GM12878 (cell line): Measurements from ENCODE around the gene ZFP3. TPM values are rescaled to one million over a fixed set of nuclear protein-coding genes. Genes with fewer than 3 reads are reported as not detected.

Source experiments
- ATAC-seq: fragments of 200-7000 bp; cut with Tn5 transposase; 3 replicates; pipeline ENCODE4 v1.9.1; 2020; ENCODE audit warnings: mild to moderate bottlenecking, moderate library complexity
- BruUV-seq: library from RNA; stranded (reverse); fragments of 400-500 nt; replicated peaks from 2 replicates; lab custom pipeline; 2021; lab: Mats Ljungman, UMichigan
- CTCF ChIA-PET: fragments of 300-600 bp; sonication (Branson Sonifier 250); formaldehyde crosslinking; extraction: SDS; loops from one replicate; lab custom pipeline; 2021; ENCODE audit warnings: inconsistent platforms; lab: Yijun Ruan, JAX
- POLR2A ChIA-PET: fragments of 350-600 bp; formaldehyde crosslinking; extraction: SDS; loops from one replicate; lab custom pipeline; 2021; ENCODE audit warnings: inconsistent platforms; lab: Charles Lee
- RAD21 ChIA-PET: fragments of 300-600 bp; sonication (Branson Sonifier 250); formaldehyde crosslinking; loops from one replicate; lab custom pipeline; 2023; ENCODE audit warnings: antibody characterized with exemption; ENCODE audit not compliant: unreplicated experiment; lab: Charles Lee
- SMC1A ChIA-PET: fragments of 300-600 bp; sonication (Branson Sonifier 250); formaldehyde crosslinking; loops from one replicate; lab custom pipeline; 2023; ENCODE audit not compliant: unreplicated experiment, uncharacterized antibody; lab: Charles Lee
- DNase-seq: peaks from one replicate; pipeline ENCODE4 v3.0.0-alpha.2; 2011; ENCODE audit warnings: low read depth, low spot score
- FAIRE-seq: peaks from 3 replicates; lab custom pipeline; 2011; peaks lifted over from hg19 to GRCh38; lab: Jason Lieb, UNC
- H2AFZ ChIP-seq: 2 replicates; pipeline ENCODE4 v1.6.0; 2011; ENCODE audit warnings: low read depth, low read length, control low read depth; ENCODE audit not compliant: control insufficient read depth
- H3K27ac ChIP-seq: 2 replicates; pipeline ENCODE4 v1.5.1; 2011; ENCODE audit warnings: control low read depth; ENCODE audit not compliant: control insufficient read depth, insufficient read depth
- H3K27me3 ChIP-seq, 2 experiments: replicated peaks in 1 of 2; 2 replicates each; pipeline versions ENCODE4 v1.6.0 to v1.6.1; 2011; ENCODE audit warnings: low read length in 1 of 2; ENCODE audit not compliant: control insufficient read depth in 2 of 2, insufficient read depth in 2 of 2
- H3K36me3 ChIP-seq, 2 experiments: 2 replicates each; pipeline ENCODE4 v1.5.1; 2011; ENCODE audit warnings: low read length in 1 of 2; ENCODE audit not compliant: control insufficient read depth in 2 of 2, insufficient read depth in 2 of 2
- H3K4me1 ChIP-seq: 2 replicates; pipeline ENCODE4 v1.6.1; 2011; ENCODE audit warnings: mild to moderate bottlenecking, low read length, moderate library complexity, mixed read lengths; ENCODE audit not compliant: control insufficient read depth, insufficient read depth
- H3K4me2 ChIP-seq: 2 replicates; pipeline ENCODE4 v1.6.0; 2011; ENCODE audit warnings: control low read depth; ENCODE audit not compliant: control insufficient read depth, insufficient read depth
- H3K4me3 ChIP-seq: fragments of 200-600 bp; sonication (generic); 2 replicates; pipeline ENCODE4 v1.5.1; 2016
- H3K79me2 ChIP-seq: 2 replicates; pipeline ENCODE4 v1.6.0; 2011; ENCODE audit warnings: low read length; ENCODE audit not compliant: control insufficient read depth, insufficient read depth
- H3K9ac ChIP-seq: 2 replicates; pipeline ENCODE4 v1.8.0; 2011; ENCODE audit warnings: low read length, control low read depth, mixed read lengths; ENCODE audit not compliant: control insufficient read depth, insufficient read depth
- H3K9me3 ChIP-seq: replicated peaks from 3 replicates; pipeline ENCODE4 v1.5.1; 2011; ENCODE audit warnings: mild to moderate bottlenecking, low read length; ENCODE audit not compliant: control insufficient read depth, insufficient read depth
- H4K20me1 ChIP-seq: 2 replicates; pipeline ENCODE4 v1.6.0; 2011; ENCODE audit not compliant: control insufficient read depth, insufficient read depth
- BACH1 ChIP-seq: fragments of 450-650 bp; IDR thresholded peaks from 2 replicates; pipeline ENCODE4 v1.6.1; 2017; ENCODE audit warnings: mild to moderate bottlenecking, borderline replicate concordance
- CHD2 ChIP-seq: IDR thresholded peaks from 2 replicates; pipeline ENCODE4 v1.6.1; 2011; ENCODE audit warnings: low read depth, low read length, improper control_type of control experiment, borderline replicate concordance
- EZH2 ChIP-seq: IDR thresholded peaks from 2 replicates; pipeline ENCODE4 v1.6.1; 2012; ENCODE audit warnings: low read depth, mild to moderate bottlenecking, control low read depth, inconsistent platforms, low read length, borderline replicate concordance; ENCODE audit not compliant: control insufficient read depth
- HDAC2 ChIP-seq: fragments of 200-600 bp; sonication (generic); IDR thresholded peaks from 2 replicates; pipeline ENCODE4 v1.6.1; 2017
- IKZF2 ChIP-seq, 2 experiments: fragments of 450-650 bp; IDR thresholded peaks; 2 replicates each; pipeline ENCODE4 v1.6.1; 2017; ENCODE audit warnings: mild to moderate bottlenecking in 2 of 2, moderate library complexity in 2 of 2
- JUNB ChIP-seq: IDR thresholded peaks from 2 replicates; pipeline ENCODE4 v1.6.1; 2016; ENCODE audit warnings: antibody characterized with exemption, mild to moderate bottlenecking
- NFYB ChIP-seq: IDR thresholded peaks from 2 replicates; pipeline ENCODE4 v1.6.1; 2011; ENCODE audit warnings: low read depth, mild to moderate bottlenecking, low read length, improper control_type of control experiment, moderate library complexity; ENCODE audit not compliant: insufficient read depth
- POLR2AphosphoS2 ChIP-seq: IDR thresholded peaks from 2 replicates; pipeline ENCODE4 v1.6.1; 2011; ENCODE audit warnings: low read depth, mild to moderate bottlenecking, low read length, improper control_type of control experiment, moderate library complexity
- PRDM15 ChIP-seq: fragments of 450-650 bp; formaldehyde crosslinking; IDR thresholded peaks from 2 replicates; pipeline ENCODE4 v1.4.0; 2020; ENCODE audit warnings: mild to moderate bottlenecking, moderate library complexity
- RELA ChIP-seq: fragments of 450-650 bp; IDR thresholded peaks from 2 replicates; pipeline ENCODE4 v1.8.0; 2014; ENCODE audit warnings: borderline replicate concordance; ENCODE audit not compliant: partially characterized antibody
- YY1 ChIP-seq: IDR thresholded peaks from 2 replicates; pipeline ENCODE4 v1.6.1; 2011; ENCODE audit warnings: low read depth, mild to moderate bottlenecking, low read length
- WGBS: methylation state at CpG from one replicate; pipeline ENCODE4 v1.1.6; 2016; ENCODE audit warnings: low lambda C conversion rate; ENCODE audit not compliant: insufficient replicate concordance, insufficient coverage; ENCODE audit errors: missing lambda C conversion rate; 5-methylcytosine and 5-hydroxymethylcytosine counted together
- in situ Hi-C: fragments of 300-500 bp; cut with MboI; formaldehyde crosslinking; loops from 9 replicates; pipeline ENCODE4 v1.14.3; 2018; ENCODE audit warnings: mixed read lengths
- intact Hi-C: fragments of 100-400 bp; cut with micrococcal nuclease; formaldehyde crosslinking; loops from one replicate; pipeline ENCODE4 v1.14.2; 2022; ENCODE audit not compliant: unreplicated experiment
- polyA plus RNA-seq, 11 experiments: library from polyadenylated mRNA; depleted of rRNA in 4 of 11; unstranded in 6 of 11; stranded (reverse) in 5 of 11; fragments of >200 nt; fragmentation: Nextera tagmentation in 4 of 11; fragmentation: Illumina TruSeq in 1 of 11; extraction: Ambion mirVana in 4 of 11; extraction: Trizol in 1 of 11; gene quantifications; 1 replicate in 1 of 11; 2 replicates in 10 of 11; pipeline versions ENCODE4 v1.2.1 to v1.2.3, GENCODE V29; 2011 to 2016; ENCODE audit warnings: inconsistent platforms in 2 of 11, missing spikeins in 2 of 11, low read depth in 1 of 11
- total RNA-seq, 4 experiments: library from RNA; depleted of rRNA in 3 of 4; stranded (reverse); fragments of >200 nt in 3 of 4; fragmentation: Illumina TruSeq in 1 of 4; extraction: Trizol in 1 of 4; gene quantifications; 2 replicates each; pipeline versions ENCODE4 v1.2.1 to v1.2.3, GENCODE V29; 2013 to 2021
- TF ChIP-seq, protein P1 (sequence below): fragments of 450-650 bp; IDR thresholded peaks from 2 replicates; pipeline ENCODE4 v1.6.1; 2017; ENCODE audit warnings: mild to moderate bottlenecking, low read depth, inconsistent platforms; ENCODE audit not compliant: poor library complexity, severe bottlenecking

Gene ZFP3
- total and polyA plus RNA-seq, 10 of the 15 experiments (the other 5 are each of a cell fraction or from before 2014, with no cell fraction given) = 0.37 to 4.1 (median 1.6) TPM

DNA sequence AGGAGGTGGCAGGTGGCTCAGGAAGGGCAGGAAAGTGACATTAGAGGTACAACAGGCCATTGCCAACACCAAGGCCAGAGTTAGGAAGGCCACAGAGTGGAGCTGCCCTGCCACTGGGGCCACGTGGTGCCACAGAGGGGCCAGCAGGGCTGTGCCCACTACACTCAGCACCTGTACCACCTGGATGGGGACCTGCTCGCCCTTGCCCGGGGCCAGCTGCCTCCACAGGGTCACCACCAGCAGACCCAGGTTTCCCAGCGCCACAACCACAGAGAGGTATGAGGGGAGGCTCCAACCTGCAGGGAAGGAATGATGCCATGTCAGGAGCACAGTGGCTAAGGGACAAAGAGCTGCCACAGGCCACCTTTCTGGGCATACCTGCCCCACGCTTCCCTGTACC, 44.2 kb upstream of the ZFP3 start (continued):
- TF ChIP-seq, protein P1, sequence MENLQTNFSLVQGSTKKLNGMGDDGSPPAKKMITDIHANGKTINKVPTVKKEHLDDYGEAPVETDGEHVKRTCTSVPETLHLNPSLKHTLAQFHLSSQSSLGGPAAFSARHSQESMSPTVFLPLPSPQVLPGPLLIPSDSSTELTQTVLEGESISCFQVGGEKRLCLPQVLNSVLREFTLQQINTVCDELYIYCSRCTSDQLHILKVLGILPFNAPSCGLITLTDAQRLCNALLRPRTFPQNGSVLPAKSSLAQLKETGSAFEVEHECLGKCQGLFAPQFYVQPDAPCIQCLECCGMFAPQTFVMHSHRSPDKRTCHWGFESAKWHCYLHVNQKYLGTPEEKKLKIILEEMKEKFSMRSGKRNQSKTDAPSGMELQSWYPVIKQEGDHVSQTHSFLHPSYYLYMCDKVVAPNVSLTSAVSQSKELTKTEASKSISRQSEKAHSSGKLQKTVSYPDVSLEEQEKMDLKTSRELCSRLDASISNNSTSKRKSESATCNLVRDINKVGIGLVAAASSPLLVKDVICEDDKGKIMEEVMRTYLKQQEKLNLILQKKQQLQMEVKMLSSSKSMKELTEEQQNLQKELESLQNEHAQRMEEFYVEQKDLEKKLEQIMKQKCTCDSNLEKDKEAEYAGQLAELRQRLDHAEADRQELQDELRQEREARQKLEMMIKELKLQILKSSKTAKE = no peak
- TF ChIP-seq, all 136 proteins: peak for 0

- POLR2A ChIA-PET = interaction anchor here (0.5 to 0.6 kb wide), 2 partner anchors 52 to 137 kb away, joined by 4 to 6 read pairs; no protein-coding TSS in a partner anchor
- TF ChIP-seq NFYB (no peak), IKZF2 (IDR thresholded peaks at IDR 0.05) (no peak), EZH2 (no peak), PRDM15 (no peak), BACH1 (no peak), POLR2AphosphoS2 (no peak), RELA (no peak), HDAC2 (no peak), CHD2 (no peak), YY1 (no peak), JUNB (no peak)
These were observed 43.6 kb upstream of the ZFP3 start for GRCh38 chr17:5034651-5035050.

More at GRCh38 chr17:5034651-5035050, 43.6 kb upstream of the ZFP3 start:
- Histone ChIP-seq H3K79me2 (no peaks in the 10 kb centered on the region), H3K27me3 (no peaks in the 10 kb centered on the region), H3K4me3 (no peak overlapping the region), H3K4me2 (no peak overlapping the region), H3K9ac (no peak overlapping the region), H3K36me3 (no peaks in the 10 kb centered on the region), H4K20me1 (no peaks in the 10 kb centered on the region), H2AFZ (no peak overlapping the region), H3K27ac (no peak overlapping the region), H3K4me1 (peaks cover 14% of the 10 kb centered on the region), H3K9me3 (no peaks in the 10 kb centered on the region)
- 82% methylated on average over 14 of the region's 14 CpGs for WGBS
- ATAC-seq = no peak
- intact Hi-C loops = loop anchor here (5.0 kb wide), 1 partner anchor 37 kb away; the partner anchor contains the start of genes INCA1 and KIF1C
- DNase-seq = no peak
- SMC1A ChIA-PET = interaction anchor here (1.0 to 1.5 kb wide), 3 partner anchors 15 to 125 kb away, joined by 3 to 5 read pairs (median 3); no protein-coding TSS in a partner anchor
- FAIRE-seq = no peak
- RAD21 ChIA-PET = interaction anchor here (1.3 kb wide), 1 partner anchor 27 kb away, joined by 6 read pairs; no protein-coding TSS in a partner anchor
- CTCF ChIA-PET = interaction anchor here (1.0 to 4.0 kb wide), 4 partner anchors 11 to 54 kb away, joined by 3 to 16 read pairs (median 4); no protein-coding TSS in a partner anchor
- in situ Hi-C loops = no loop called here
- BruUV-seq = no TSS peak
